ENCODE data around the gene EPS8.
"Not testable (repeated sequence)": the region's sequence is repeated elsewhere in the genome, so short reads cannot be mapped to it uniquely, and the experiment has no call there.

EPS8 gene

GRCh38 chr12:15796493-15797141, 7.4 kb upstream of the EPS8 start:
- no peak for DNase-seq

GRCh38 chr12:15794836-15795235, 5.6 kb upstream of the EPS8 start:
- DNase-seq, result no peak

- DNase-seq, result no peak
Observed at GRCh38 chr12:15794196-15794595, 5.0 kb upstream of the EPS8 start.

- peak; percentile 73 to 93 (median 93) for DNase-seq
Observed at GRCh38 chr12:15788233-15789219, 662 bp downstream of the EPS8 start.

DNA sequence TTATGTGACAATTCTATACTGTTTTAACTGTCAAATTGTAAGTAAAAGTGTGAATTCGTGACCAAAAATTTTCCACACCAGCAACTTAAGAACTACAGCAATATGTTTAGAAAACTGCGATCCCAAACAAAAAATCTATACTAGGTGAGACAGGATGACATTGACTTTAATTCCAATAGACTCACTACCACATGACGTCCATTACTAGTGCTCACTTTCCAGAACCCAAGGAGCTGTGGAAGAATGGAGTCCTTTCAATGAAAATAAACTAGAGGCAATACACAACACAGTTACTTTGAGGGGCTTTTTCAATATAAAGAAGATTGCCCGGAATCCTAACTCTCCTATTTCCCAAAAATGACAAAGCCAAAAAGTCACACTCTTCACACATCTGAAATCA, 1.4 kb downstream of the EPS8 start:
- no peak for DNase-seq

DNA sequence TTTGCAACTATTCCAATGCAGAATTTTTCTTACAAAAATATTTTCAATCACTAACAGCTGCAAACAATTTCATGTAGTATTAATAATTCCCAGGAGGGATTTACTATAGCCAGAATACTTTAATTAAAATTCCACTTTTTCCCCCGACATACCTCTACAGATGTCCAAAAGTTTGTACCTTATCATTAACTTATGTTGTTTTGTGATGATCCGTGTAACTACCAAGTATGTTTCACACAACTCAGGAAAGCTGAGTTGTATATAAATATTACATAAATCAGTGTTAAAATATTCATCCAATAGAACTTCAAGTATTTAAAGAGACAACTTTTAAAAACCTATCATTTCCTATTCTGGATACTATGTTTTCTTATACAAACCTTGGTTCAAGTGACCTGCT, 2.4 kb downstream of the EPS8 start:
- DNase-seq, result no peak

- no peak for DNase-seq
Observed at GRCh38 chr12:15783288-15783687, 5.9 kb downstream of the EPS8 start.

- DNase-seq, result peak in 1 of 3 experiments; percentile 42
Observed at GRCh38 chr12:15782667-15783066, 6.5 kb downstream of the EPS8 start.

DNA sequence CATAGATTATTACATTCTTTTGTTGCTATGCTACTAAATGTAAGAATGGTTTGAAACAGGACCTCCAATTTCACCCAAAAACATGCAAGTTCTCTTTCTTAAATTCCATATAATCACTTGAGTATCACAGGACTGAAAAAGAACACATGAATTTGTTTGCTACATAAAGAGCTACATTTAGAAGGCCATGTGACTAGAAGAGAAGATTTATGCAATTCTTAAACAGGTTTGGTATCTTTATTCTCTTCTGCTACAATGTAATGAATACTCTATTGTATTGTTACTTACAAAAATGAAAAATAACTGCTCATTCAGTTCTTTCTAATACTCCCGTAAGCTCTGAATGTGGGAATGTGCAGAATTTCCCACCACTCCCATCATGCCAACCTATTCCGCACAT, 9.3 kb downstream of the EPS8 start:
- DNase-seq, result no peak

GRCh38 chr12:15778126-15778525, 11.1 kb downstream of the EPS8 start:
- DNase-seq, result no peak

- DNase-seq, result no peak
Observed at GRCh38 chr12:15777355-15778012, 11.7 kb downstream of the EPS8 start.

- no peak for DNase-seq
Observed at GRCh38 chr12:15776532-15776931, 12.7 kb downstream of the EPS8 start.

DNA sequence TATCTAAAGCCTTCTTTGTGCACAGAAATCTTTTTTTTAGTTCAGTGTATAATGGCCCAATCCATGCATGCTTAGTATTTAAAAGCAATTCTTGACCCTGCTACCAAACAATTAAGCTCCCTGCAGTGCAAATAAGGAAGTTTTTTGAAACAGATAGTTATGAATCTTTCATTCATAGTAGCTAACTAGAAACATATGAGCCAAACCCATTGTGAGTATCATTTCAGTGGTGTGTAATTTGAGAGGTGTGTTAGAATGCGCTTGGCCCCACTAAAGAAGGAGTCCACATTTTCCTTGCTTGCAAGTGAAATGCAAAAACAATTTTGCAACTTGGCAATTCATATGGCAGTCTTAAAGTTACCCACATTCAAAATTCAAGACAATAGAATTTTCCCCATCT, 14.4 kb downstream of the EPS8 start:
- peak in 1 of 3 experiments; percentile 39 for DNase-seq

DNA sequence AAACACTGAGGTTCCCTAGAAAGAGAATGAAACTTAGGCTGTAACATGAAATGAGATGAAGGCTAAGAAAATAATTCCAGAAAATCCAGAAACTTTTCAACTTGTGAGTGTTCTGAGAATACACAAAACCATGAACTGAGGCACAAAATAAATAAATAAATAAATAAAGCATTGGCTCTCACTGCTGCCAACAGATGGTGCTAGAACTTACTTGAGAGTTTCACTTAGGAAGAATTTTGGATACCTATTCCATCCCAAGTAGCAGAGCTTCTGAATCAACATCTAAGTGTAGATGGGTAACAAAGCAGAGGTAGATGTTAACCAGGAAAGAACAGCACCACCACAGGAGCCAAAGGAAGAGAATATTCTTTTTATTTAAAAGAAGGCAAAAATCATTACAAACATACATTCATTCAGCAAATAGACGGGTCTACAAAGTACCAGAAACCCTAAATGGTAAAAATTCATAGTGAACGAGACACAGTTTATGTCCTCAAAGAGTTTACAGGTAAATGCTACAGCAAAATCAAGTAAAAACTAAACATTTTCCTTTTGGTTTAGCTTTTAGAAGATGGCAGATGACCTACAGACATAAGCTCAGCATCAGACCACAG, 16.7 kb downstream of the EPS8 start:
- DNase-seq, result no peak

GRCh38 chr12:15770581-15770980, 18.6 kb downstream of the EPS8 start:
- DNase-seq, result no peak

GRCh38 chr12:15770021-15770420, 19.2 kb downstream of the EPS8 start:
- DNase-seq, result no peak

DNA sequence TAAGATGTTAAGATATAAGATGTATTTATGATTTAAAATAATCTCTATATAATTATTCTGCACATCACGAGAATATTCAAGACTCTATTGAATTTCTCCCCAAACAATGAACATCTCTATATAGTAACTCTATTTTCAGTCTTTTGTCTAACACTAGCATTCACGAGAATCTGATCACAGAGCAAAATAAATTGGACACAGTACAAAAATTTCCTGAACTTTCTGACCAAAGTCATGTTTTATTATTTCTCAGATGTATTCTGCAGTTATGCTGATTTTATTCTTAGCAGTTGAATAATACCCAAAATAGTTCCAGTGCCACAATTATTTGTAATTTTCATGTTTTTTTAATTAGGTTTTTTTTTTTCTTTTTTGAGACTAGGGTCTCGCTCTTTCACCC, 19.6 kb downstream of the EPS8 start:
- no peak for DNase-seq

GRCh38 chr12:15767301-15767700, 21.9 kb downstream of the EPS8 start:
- DNase-seq, result no peak

DNA sequence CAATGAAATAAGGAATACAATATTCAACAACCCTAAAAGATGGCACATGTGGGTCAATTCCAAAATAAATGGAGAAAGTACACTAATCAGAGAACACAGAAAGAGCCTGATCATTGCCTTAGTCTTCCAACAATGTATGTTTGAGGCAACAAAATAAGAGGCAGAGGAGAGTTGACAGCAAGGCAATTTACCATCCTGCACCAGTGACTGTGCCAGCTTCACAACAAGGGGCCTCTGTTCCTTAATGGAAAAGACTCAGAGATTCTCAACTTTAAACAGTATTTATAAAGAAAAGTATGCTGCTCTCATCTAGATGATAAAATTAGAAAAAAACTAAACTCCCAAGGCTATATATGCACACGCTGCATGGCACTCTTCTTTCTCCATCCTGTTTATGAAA, 25.9 kb downstream of the EPS8 start:
- DNase-seq, result no peak

GRCh38 chr12:15762162-15762561, 27.0 kb downstream of the EPS8 start:
- not testable (repeated sequence) for DNase-seq

DNA sequence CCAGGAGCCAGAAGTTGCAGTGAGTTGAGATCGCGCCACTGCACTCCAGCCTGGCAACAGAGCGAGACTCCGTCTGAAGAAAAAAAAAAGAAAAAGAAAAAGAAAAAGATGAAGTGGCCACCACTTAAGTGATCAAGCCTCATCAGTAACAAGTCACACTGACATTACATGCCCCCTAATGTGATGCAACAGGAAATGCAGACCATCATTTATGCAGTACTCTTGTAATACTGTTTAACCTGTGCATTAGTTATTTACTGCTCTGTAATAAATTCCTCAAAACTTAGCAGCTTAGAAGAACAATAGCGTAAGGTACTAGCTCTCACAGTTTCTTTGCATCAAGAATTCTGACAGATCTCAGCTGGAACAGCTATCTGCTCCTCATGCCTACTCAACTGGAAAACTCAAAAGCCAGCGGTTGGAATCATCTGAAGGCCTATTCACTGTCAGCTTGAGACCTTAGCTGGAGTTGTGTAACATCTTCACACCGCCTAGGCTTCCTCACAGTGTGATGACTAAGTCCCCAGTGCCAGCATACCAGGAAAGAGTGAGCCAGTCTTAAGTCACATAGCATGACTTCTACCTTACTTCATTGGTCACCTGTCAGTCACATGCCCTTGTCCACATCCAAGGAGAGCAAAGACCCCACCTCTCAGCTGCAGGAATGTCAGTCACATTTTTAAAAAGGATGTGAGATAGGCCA, 31.5 kb downstream of the EPS8 start:
- no peak for DNase-seq

DNA sequence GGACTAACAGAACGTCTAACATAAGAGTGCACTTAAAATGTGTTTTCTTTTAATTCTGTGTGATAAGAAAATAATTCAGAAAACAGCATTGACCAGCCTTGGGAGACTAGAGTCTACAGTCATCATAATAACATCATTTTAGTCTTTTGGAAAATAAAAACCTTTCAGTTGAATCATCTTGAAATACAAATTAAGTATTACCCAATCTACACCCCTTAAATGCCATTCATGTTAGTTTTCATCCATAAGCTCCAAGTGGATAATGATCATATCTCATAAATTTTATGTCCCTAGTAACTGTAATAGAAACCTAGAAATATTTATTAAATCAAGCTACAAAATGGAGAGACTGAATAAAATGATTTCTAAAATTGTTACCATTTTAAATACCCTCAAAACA, 32.4 kb downstream of the EPS8 start:
- DNase-seq, result no peak

DNA sequence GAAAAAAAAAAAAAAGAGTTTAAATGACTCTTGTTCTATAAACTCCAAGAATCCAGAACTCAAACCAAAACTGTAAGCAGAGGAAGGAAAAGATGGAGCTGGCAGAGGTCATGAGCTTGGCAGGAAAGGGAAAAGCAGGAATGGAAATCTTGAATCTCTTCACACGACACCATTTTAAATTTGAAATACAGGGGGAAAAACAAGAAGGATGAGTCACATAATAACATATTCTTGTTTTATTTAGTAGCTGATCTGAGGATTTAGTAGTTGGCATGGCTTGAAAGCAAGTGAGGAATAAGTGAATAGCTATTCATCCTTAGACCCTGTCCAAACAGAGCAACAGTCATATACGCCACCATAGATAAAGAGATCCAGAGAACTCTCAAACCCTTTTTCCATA, 35.0 kb downstream of the EPS8 start:
- no peak for DNase-seq
